Measurements from ENCODE around the gene GRID2IP. TPM values are rescaled to one million over a fixed set of nuclear protein-coding genes. Genes with fewer than 3 reads are reported as not detected.

GRID2IP gene
- polyA plus RNA-seq, 1 donor (not counting 4 experiments of a cell fraction or from before 2014, with no cell fraction given) = 0.04 TPM

- no peak overlapping the region for H3K4me2 ChIP-seq (ENCODE audit: control insufficient read depth, extremely low read depth, insufficient read depth, low read depth, low read length)
- no peaks in the 10 kb centered on the region for H3K79me2 ChIP-seq (ENCODE audit: control insufficient read depth, insufficient read depth, low read length)
- FAIRE-seq (no peak), DNase-seq (ENCODE audit: low read depth, low spot score) (no peak)
- H3K4me3 ChIP-seq (ENCODE audit: control insufficient read depth in 2 of 3, extremely low read depth in 1 of 3, insufficient read depth in 2 of 3, low read depth in 1 of 3, low read length in 3 of 3) = no peak overlapping the region
- no peaks in the 10 kb centered on the region for H3K4me1 ChIP-seq (ENCODE audit: control insufficient read depth, extremely low read depth, insufficient read depth, low read length)
- H3K9me1 ChIP-seq (ENCODE audit: control insufficient read depth, extremely low read depth, insufficient read depth, low read length) = no peaks in the 10 kb centered on the region
- H3K9ac ChIP-seq (ENCODE audit: control insufficient read depth, extremely low read depth, insufficient read depth, low read length) = no peak overlapping the region
- dilution Hi-C loops (cut with MboI; ENCODE audit: extremely low pct_ligation_motif_present, low sequenced_read_pairs) = no loop called here
- TF ChIP-seq CTCF (optimal IDR thresholded peaks at IDR 0.05 in 1 of 3, IDR thresholded peaks at IDR 0.05 in 1 of 3, conservative IDR thresholded peaks at IDR 0.05 in 1 of 3; ENCODE audit: extremely low read depth in 1 of 3, insufficient read depth in 2 of 3, low read length in 3 of 3) (peak in 1 of 3 experiments; percentile 8), EZH2 (IDR thresholded peaks at IDR 0.05; ENCODE audit: low read length) (no peak)
- H3K36me3 ChIP-seq (ENCODE audit: control insufficient read depth in 2 of 2, extremely low read depth in 1 of 2, insufficient read depth in 2 of 2, low read length in 2 of 2) = no peaks in the 10 kb centered on the region
- no peak overlapping the region for H2AFZ ChIP-seq (ENCODE audit: control insufficient read depth, low read length)
- no peaks in the 10 kb centered on the region for H3K9me3 ChIP-seq (ENCODE audit: control insufficient read depth, low read depth, low read length)
- no peak overlapping the region for H3K27ac ChIP-seq (ENCODE audit: control insufficient read depth, insufficient read depth, low read length)
- H3K27me3 ChIP-seq (ENCODE audit: control insufficient read depth, extremely low read depth, insufficient read depth, low read length) = no peaks in the 10 kb centered on the region
- H4K20me1 ChIP-seq (ENCODE audit: control insufficient read depth, extremely low read depth, insufficient read depth, low read length) = no peaks in the 10 kb centered on the region
Measured at GRCh38 chr7:6489612-6490011, 61.6 kb downstream of the GRID2IP start.

DNA sequence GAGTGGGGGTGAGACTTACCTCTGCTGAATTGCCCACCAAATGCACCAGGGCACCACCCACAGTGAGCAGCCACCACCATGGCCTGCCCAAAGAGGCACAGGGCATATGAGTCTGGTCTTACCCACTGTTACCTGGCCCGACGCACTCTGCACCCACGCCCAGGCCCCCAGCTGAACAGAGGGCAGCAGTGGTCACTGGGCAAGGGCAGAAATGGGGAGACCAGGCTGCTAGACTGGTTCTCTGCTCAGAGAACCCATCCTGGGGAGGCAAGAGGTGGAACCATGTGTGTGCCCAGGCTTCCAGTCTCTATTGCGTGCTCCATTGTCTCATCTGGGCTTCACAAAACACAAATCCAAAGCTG lies 64.1 kb downstream of the GRID2IP start:
- no peak overlapping the region for H3K9ac ChIP-seq (ENCODE audit: control insufficient read depth, extremely low read depth, insufficient read depth, low read length)
- H3K4me2 ChIP-seq (ENCODE audit: control insufficient read depth, extremely low read depth, insufficient read depth, low read depth, low read length) = no peak overlapping the region
- dilution Hi-C loops (cut with MboI; ENCODE audit: extremely low pct_ligation_motif_present, low sequenced_read_pairs) = no loop called here
- peaks cover 0 to 3% of the 10 kb centered on the region in 2 experiments for H3K36me3 ChIP-seq (ENCODE audit: control insufficient read depth in 2 of 2, extremely low read depth in 1 of 2, insufficient read depth in 2 of 2, low read length in 2 of 2)
- H3K4me3 ChIP-seq (ENCODE audit: control insufficient read depth in 2 of 3, extremely low read depth in 1 of 3, insufficient read depth in 2 of 3, low read depth in 1 of 3, low read length in 3 of 3) = no peak overlapping the region
- peaks cover 17% of the 10 kb centered on the region for H3K79me2 ChIP-seq (ENCODE audit: control insufficient read depth, insufficient read depth, low read length)
- FAIRE-seq (no peak), DNase-seq (ENCODE audit: low read depth, low spot score) (no peak)
- H3K27me3 ChIP-seq (ENCODE audit: control insufficient read depth, extremely low read depth, insufficient read depth, low read length) = no peaks in the 10 kb centered on the region
- no peaks in the 10 kb centered on the region for H3K9me3 ChIP-seq (ENCODE audit: control insufficient read depth, low read depth, low read length)
- no peak overlapping the region for H3K27ac ChIP-seq (ENCODE audit: control insufficient read depth, insufficient read depth, low read length)
- peaks cover 5% of the 10 kb centered on the region for H4K20me1 ChIP-seq (ENCODE audit: control insufficient read depth, extremely low read depth, insufficient read depth, low read length)
- no peaks in the 10 kb centered on the region for H3K9me1 ChIP-seq (ENCODE audit: control insufficient read depth, extremely low read depth, insufficient read depth, low read length)
- TF ChIP-seq CTCF (optimal IDR thresholded peaks at IDR 0.05 in 1 of 3, IDR thresholded peaks at IDR 0.05 in 1 of 3, conservative IDR thresholded peaks at IDR 0.05 in 1 of 3; ENCODE audit: extremely low read depth in 1 of 3, insufficient read depth in 2 of 3, low read length in 3 of 3) = no peak
- no peak for TF ChIP-seq EZH2 (IDR thresholded peaks at IDR 0.05; ENCODE audit: low read length)
- peaks cover 6% of the 10 kb centered on the region for H3K4me1 ChIP-seq (ENCODE audit: control insufficient read depth, extremely low read depth, insufficient read depth, low read length)
- no peak overlapping the region for H2AFZ ChIP-seq (ENCODE audit: control insufficient read depth, low read length)

Data from keratinocyte (primary cell).